Stimulated activated CD4-positive, alpha-beta T cell treated with anti-CD3 and anti-CD28 coated beads, Interleukin-2, amount 100 ng/mL, for 48 hours (primary cell): ENCODE measurements around the gene C1orf35.
"Not testable (repeated sequence)": the region's sequence is repeated elsewhere in the genome, so short reads cannot be mapped to it uniquely, and the experiment has no call there.

Source experiments
- DNase-seq, 2 donors: peaks; one replicate each; pipeline ENCODE4 v3.0.0-alpha.2; 2020

Gene C1orf35

GRCh38 chr1:228142155-228142691 lies 39.1 kb upstream of the C1orf35 start:
- no peak for DNase-seq

GRCh38 chr1:228141226-228142044 lies 38.3 kb upstream of the C1orf35 start:
- peak in 1 of 2 donors; percentile 11 for DNase-seq

GRCh38 chr1:228140724-228141225 lies 37.6 kb upstream of the C1orf35 start:
- no peak for DNase-seq

GRCh38 chr1:228139931-228140723 lies 37.0 kb upstream of the C1orf35 start, which contains the start of gene GUK1:
Gene GUK1, plus strand, starts transcription at chr1:228140279. Its CDS starts 24 bp downstream, at chr1:228140303.
- DNase-seq = peak; percentile 99

- no peak for DNase-seq
Measured at GRCh38 chr1:228139406-228139930, 36.3 kb upstream of the C1orf35 start.

GRCh38 chr1:228136901-228137300 lies 33.8 kb upstream of the C1orf35 start:
- no peak for DNase-seq

- no peak for DNase-seq
Measured at GRCh38 chr1:228134591-228134990, 31.5 kb upstream of the C1orf35 start.

GRCh38 chr1:228131766-228132165 lies 28.6 kb upstream of the C1orf35 start:
- DNase-seq = no peak

GRCh38 chr1:228125185-228125584 lies 22.1 kb upstream of the C1orf35 start:
- DNase-seq = no peak

GRCh38 chr1:228123505-228123904 lies 20.4 kb upstream of the C1orf35 start:
- no peak for DNase-seq

- no peak for DNase-seq
Measured at GRCh38 chr1:228122921-228123441, 19.9 kb upstream of the C1orf35 start.

GRCh38 chr1:228120857-228121489 lies 17.8 kb upstream of the C1orf35 start:
- no peak for DNase-seq

GRCh38 chr1:228120351-228120750 lies 17.2 kb upstream of the C1orf35 start:
- no peak for DNase-seq

- no peak for DNase-seq
Measured at GRCh38 chr1:228118040-228118439, 14.9 kb upstream of the C1orf35 start.

GRCh38 chr1:228117335-228117734 lies 14.2 kb upstream of the C1orf35 start:
- DNase-seq = no peak

- no peak for DNase-seq
Measured at GRCh38 chr1:228114827-228115226, 11.7 kb upstream of the C1orf35 start.

- no peak for DNase-seq
Measured at GRCh38 chr1:228112617-228113016, 9.5 kb upstream of the C1orf35 start.

- no peak for DNase-seq
Measured at GRCh38 chr1:228112167-228112566, 9.0 kb upstream of the C1orf35 start.

GRCh38 chr1:228111315-228111714 lies 8.2 kb upstream of the C1orf35 start:
- not testable (repeated sequence) for DNase-seq

- DNase-seq = no peak
Measured at GRCh38 chr1:228110556-228110955, 7.4 kb upstream of the C1orf35 start.

GRCh38 chr1:228109962-228110488 lies 6.9 kb upstream of the C1orf35 start:
- DNase-seq = no peak
